Osteoblast (primary cell): ENCODE data around the gene ZG16B. TPM values are rescaled to one million over a fixed set of nuclear protein-coding genes. Genes with fewer than 3 reads are reported as not detected.

Source experiments
- DNase-seq: peaks from one replicate; pipeline ENCODE4 v3.0.0; 2011; ENCODE audit warnings: low spot score, mixed read lengths; ENCODE audit not compliant: insufficient read length; ENCODE audit errors: missing footprints
- H2AFZ ChIP-seq: 2 replicates; pipeline ENCODE4 v1.6.0; 2011; ENCODE audit warnings: mild to moderate bottlenecking, low read length
- H3K27ac ChIP-seq: 2 replicates; pipeline ENCODE4 v1.5.1; 2011; ENCODE audit warnings: mild to moderate bottlenecking, low read depth, low read length, moderate library complexity
- H3K27me3 ChIP-seq: 2 replicates; pipeline ENCODE4 v1.6.0; 2012; ENCODE audit warnings: mild to moderate bottlenecking, control low read depth, inconsistent platforms, low read length, moderate library complexity; ENCODE audit not compliant: insufficient read depth
- H3K36me3 ChIP-seq: 2 replicates; pipeline ENCODE4 v1.5.1; 2011; ENCODE audit warnings: mild to moderate bottlenecking, low read length, control low read depth, moderate library complexity; ENCODE audit not compliant: insufficient read depth
- H3K4me1 ChIP-seq: 2 replicates; pipeline ENCODE4 v1.5.1; 2011; ENCODE audit warnings: mild to moderate bottlenecking, low read length, control low read depth, moderate library complexity; ENCODE audit not compliant: insufficient read depth
- H3K4me2 ChIP-seq: 2 replicates; pipeline ENCODE4 v1.6.0; 2011; ENCODE audit warnings: mild to moderate bottlenecking, low read length; ENCODE audit not compliant: insufficient read depth
- H3K4me3 ChIP-seq: fragments of 200-600 bp; sonication (generic); 3 replicates; pipeline ENCODE4 v1.5.1; 2012; ENCODE audit warnings: mild to moderate bottlenecking, low read length, inconsistent platforms; ENCODE audit not compliant: insufficient read depth
- H3K79me2 ChIP-seq: 2 replicates; pipeline ENCODE4 v1.6.0; 2012; ENCODE audit warnings: mild to moderate bottlenecking, low read length, control low read depth, inconsistent platforms; ENCODE audit not compliant: insufficient read depth
- H3K9me3 ChIP-seq: 2 replicates; pipeline ENCODE4 v1.5.1; 2011; ENCODE audit warnings: low read depth, low read length, control low read depth
- H4K20me1 ChIP-seq: 2 replicates; pipeline ENCODE4 v1.6.0; 2012; ENCODE audit warnings: mild to moderate bottlenecking, low read length, control low read depth; ENCODE audit not compliant: insufficient read depth
- total RNA-seq: library from RNA; depleted of rRNA; stranded (reverse); fragments of >200 nt; gene quantifications from 2 replicates; pipeline ENCODE4 v1.2.3, GENCODE V29; 2012
- TF ChIP-seq, protein P1 (sequence below): IDR thresholded peaks from 2 replicates; pipeline ENCODE4 v1.5.1; 2011; ENCODE audit warnings: mild to moderate bottlenecking, low read depth, low read length, moderate library complexity; ENCODE audit errors: extremely low read depth

Gene ZG16B
- total RNA-seq, 1 donor, result 1.4 TPM

DNA sequence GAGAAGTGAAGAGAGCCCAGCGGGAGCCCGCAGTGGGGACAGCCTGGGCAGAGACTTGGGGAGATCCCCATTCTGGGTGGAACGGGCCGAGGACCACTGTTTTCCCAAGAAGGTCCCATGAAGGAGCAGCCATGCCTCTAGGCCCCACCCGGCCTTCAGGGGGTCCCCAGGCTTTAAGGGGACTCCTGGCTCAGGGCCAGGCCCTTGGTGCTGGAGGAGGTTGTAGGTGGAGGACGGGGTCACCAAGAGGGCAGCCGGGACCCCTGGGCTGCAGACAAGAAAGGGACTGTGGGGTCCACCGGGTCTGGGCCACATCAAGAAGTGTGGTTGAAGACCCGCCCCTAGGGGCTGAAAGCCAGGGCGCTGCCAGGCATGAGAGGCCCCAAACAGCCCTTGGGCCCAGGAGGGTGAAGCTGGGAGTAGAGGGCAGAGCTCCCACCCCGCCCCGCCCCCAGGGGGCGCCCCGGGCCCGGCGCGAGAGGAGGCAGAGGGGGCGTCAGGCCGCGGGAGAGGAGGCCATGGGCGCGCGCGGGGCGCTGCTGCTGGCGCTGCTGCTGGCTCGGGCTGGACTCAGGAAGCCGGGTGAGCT, 13.3 kb upstream of the ZG16B start, which contains the start of gene PRSS21:
Gene PRSS21, plus strand, starts transcription at position 487 of the 589 bp plus-strand sequence. Its CDS starts 32 bp downstream, at position 519.
- no peak within 1 kb of the TSS for H3K4me2 ChIP-seq
- H3K9me3 ChIP-seq, result no peaks in the 10 kb centered on the region
- H3K27ac ChIP-seq, result no peak within 1 kb of the TSS
- TF ChIP-seq, protein P1, sequence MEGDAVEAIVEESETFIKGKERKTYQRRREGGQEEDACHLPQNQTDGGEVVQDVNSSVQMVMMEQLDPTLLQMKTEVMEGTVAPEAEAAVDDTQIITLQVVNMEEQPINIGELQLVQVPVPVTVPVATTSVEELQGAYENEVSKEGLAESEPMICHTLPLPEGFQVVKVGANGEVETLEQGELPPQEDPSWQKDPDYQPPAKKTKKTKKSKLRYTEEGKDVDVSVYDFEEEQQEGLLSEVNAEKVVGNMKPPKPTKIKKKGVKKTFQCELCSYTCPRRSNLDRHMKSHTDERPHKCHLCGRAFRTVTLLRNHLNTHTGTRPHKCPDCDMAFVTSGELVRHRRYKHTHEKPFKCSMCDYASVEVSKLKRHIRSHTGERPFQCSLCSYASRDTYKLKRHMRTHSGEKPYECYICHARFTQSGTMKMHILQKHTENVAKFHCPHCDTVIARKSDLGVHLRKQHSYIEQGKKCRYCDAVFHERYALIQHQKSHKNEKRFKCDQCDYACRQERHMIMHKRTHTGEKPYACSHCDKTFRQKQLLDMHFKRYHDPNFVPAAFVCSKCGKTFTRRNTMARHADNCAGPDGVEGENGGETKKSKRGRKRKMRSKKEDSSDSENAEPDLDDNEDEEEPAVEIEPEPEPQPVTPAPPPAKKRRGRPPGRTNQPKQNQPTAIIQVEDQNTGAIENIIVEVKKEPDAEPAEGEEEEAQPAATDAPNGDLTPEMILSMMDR, result no peak
- H3K36me3 ChIP-seq, result no peaks in the 10 kb centered on the region
- H4K20me1 ChIP-seq, result no peaks in the 10 kb centered on the region
- H3K4me1 ChIP-seq, result no peaks in the 10 kb centered on the region
- no peak within 1 kb of the TSS for H2AFZ ChIP-seq
- DNase-seq, result peak; percentile 74
- H3K4me3 ChIP-seq, result no peak within 1 kb of the TSS
- H3K27me3 ChIP-seq, result peaks cover 23% of the 10 kb centered on the region
- H3K79me2 ChIP-seq, result no peaks in the 10 kb centered on the region

DNA sequence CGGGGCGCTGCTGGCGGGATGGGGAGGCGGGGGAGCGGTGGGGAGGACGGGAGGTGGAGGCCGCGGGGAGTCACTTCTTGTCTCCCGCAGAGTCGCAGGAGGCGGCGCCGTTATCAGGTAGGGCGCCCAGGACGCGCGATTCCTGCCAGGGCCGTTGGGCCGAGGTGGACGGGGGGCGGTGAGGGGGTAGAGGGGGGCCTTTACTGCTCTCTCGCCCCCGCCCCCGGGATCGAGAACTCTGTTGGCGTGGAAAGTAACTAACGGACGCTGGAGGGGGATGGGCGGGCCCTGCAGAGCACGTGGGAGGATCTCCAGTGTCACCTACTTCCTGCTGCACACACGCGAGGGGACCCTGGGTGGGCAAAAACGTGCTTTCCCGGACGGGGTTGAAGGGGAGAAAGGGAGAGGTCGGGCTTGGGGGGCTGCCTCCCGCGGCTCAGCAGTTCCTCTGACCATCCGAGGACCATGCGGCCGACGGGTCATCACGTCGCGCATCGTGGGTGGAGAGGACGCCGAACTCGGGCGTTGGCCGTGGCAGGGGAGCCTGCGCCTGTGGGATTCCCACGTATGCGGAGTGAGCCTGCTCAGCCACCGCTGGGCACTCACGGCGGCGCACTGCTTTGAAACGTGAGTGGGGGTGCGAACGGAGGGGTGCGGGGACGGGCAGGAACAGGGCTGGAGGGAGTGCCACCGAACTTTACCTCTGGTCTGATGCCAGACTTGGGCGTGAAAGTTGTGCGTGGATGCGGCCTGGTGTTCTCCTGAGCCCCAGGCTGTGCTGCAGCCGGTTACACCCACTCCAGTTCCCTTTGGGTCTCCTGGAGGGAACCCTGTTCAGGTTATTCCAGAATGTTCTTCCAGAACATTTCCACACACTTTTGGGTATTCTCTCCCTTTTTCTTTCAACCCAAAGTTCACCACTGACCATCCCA, 12.5 kb upstream of the ZG16B start:
- peaks cover 27% of the 10 kb centered on the region for H3K27me3 ChIP-seq
- H3K27ac ChIP-seq, result no peak overlapping the region
- no peaks in the 10 kb centered on the region for H4K20me1 ChIP-seq
- no peak overlapping the region for H2AFZ ChIP-seq
- H3K79me2 ChIP-seq, result no peaks in the 10 kb centered on the region
- DNase-seq, result peak; percentile 79
- no peak overlapping the region for H3K4me3 ChIP-seq
- no peak overlapping the region for H3K4me2 ChIP-seq
- H3K36me3 ChIP-seq, result no peaks in the 10 kb centered on the region
- H3K9me3 ChIP-seq, result no peaks in the 10 kb centered on the region
- no peaks in the 10 kb centered on the region for H3K4me1 ChIP-seq
- TF ChIP-seq, protein P1, result no peak

DNA sequence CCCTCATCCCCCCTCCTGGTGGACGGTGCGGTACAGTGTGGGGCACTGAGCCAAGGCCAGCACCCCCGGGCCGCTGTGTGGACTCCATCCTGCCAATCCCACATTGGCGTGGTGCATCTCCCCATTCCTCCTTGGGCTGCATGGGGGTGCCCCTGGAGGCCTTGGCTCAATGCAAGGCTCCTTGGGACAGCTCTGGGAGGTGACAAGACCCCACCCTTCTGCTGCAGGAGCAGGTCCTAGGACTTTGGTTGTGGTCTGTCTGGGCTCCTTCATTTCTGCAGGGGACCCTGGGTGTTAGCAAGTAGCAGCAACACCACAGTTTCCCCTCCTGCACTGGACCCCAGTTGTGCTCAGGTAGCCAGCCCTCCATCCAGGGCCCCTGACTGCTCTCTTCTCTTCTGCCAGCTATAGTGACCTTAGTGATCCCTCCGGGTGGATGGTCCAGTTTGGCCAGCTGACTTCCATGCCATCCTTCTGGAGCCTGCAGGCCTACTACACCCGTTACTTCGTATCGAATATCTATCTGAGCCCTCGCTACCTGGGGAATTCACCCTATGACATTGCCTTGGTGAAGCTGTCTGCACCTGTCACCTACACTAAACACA, 11.7 kb upstream of the ZG16B start:
- Histone ChIP-seq H2AFZ (no peak overlapping the region), H3K9me3 (no peaks in the 10 kb centered on the region), H3K36me3 (no peaks in the 10 kb centered on the region), H3K27ac (no peak overlapping the region), H3K27me3 (peaks cover 32% of the 10 kb centered on the region), H3K4me3 (no peak overlapping the region), H3K4me2 (no peak overlapping the region), H3K79me2 (no peaks in the 10 kb centered on the region), H3K4me1 (no peaks in the 10 kb centered on the region), H4K20me1 (no peaks in the 10 kb centered on the region)
- peak; percentile 87 for DNase-seq
- TF ChIP-seq, protein P1, result no peak
